Right lobe of liver (tissue), 4 donors: Measurements from ENCODE around the gene ZNF740.

ENCODE experiments used
- POLR2A ChIP-seq: fragments of 450-650 bp; IDR thresholded peaks from one replicate; pipeline ENCODE4 v1.6.1; 2017; ENCODE audit warnings: antibody characterized with exemption, mild to moderate bottlenecking
- TF ChIP-seq, protein P1 (sequence below), 4 donors: fragments of 200-600 bp in 3 of 4; fragments of 450-650 bp in 1 of 4; IDR thresholded peaks; one replicate each; pipeline versions ENCODE4 v1.5.1 to v1.8.0; 2016 to 2022; ENCODE audit warnings: antibody characterized with exemption in 4 of 4, mild to moderate bottlenecking in 2 of 4
- donor health status: DM: no; HTN: no; CAD: no.
- donor health status: DM: no; HTN: no; CAD: no.
- donor health status: DM: no; HTN: yes; CAD: no.

DNA sequence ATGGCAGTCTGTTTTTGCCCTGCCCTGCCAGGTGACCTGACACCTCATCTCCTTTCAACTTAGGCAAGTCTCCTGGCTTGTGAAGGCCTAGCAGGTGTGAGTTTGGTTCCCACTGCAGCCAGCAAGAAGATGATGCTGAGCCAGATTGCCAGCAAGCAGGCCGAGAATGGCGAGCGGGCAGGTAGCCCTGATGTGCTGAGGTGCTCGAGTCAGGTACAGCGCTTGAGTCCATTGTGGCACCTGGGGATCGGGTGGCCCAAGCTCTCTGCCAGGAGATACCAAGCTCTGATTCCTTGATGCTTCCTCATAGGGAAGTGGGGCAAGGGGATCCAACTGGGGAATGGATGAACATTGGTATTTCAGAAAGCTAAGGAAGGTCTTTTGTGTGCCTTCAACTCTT, 4.3 kb downstream of the ZNF740 start:
- TF ChIP-seq, protein P1, sequence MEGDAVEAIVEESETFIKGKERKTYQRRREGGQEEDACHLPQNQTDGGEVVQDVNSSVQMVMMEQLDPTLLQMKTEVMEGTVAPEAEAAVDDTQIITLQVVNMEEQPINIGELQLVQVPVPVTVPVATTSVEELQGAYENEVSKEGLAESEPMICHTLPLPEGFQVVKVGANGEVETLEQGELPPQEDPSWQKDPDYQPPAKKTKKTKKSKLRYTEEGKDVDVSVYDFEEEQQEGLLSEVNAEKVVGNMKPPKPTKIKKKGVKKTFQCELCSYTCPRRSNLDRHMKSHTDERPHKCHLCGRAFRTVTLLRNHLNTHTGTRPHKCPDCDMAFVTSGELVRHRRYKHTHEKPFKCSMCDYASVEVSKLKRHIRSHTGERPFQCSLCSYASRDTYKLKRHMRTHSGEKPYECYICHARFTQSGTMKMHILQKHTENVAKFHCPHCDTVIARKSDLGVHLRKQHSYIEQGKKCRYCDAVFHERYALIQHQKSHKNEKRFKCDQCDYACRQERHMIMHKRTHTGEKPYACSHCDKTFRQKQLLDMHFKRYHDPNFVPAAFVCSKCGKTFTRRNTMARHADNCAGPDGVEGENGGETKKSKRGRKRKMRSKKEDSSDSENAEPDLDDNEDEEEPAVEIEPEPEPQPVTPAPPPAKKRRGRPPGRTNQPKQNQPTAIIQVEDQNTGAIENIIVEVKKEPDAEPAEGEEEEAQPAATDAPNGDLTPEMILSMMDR (IDR thresholded peaks at IDR 0.05) = no peak
- TF ChIP-seq POLR2A = no peak
